H9 (cell line): ENCODE data around the gene EFNA5. TPM values are rescaled to one million over a fixed set of nuclear protein-coding genes. Genes with fewer than 3 reads are reported as not detected.

Experiments used
- DNase-seq: peaks from one replicate; pipeline ENCODE4 v3.0.0-alpha.2; 2017
- H2AFZ ChIP-seq: one replicate; pipeline ENCODE4 v1.6.1; 2013; ENCODE audit warnings: mild to moderate bottlenecking, low read length, control low read depth, moderate library complexity
- H2AK5ac ChIP-seq: 2 replicates; pipeline ENCODE4 v1.6.1; 2013; ENCODE audit warnings: low read length, control low read depth, mixed read lengths; ENCODE audit not compliant: insufficient read length
- H2BK120ac ChIP-seq: one replicate; pipeline ENCODE4 v1.6.1; 2013; ENCODE audit warnings: low read depth, mild to moderate bottlenecking, low read length, control low read depth, inconsistent platforms; ENCODE audit not compliant: poor library complexity, severe bottlenecking
- H2BK12ac ChIP-seq: 2 replicates; pipeline ENCODE4 v1.6.1; 2013; ENCODE audit warnings: low read length, control low read depth, mixed read lengths, low read depth; ENCODE audit not compliant: insufficient read length
- H2BK15ac ChIP-seq: 2 replicates; pipeline ENCODE4 v1.6.1; 2013; ENCODE audit warnings: low read depth, low read length, control low read depth
- H2BK20ac ChIP-seq: one replicate; pipeline ENCODE4 v1.6.1; 2013; ENCODE audit warnings: low read depth, mild to moderate bottlenecking, low read length, control low read depth, inconsistent platforms; ENCODE audit not compliant: poor library complexity, severe bottlenecking
- H2BK5ac ChIP-seq: 2 replicates; pipeline ENCODE4 v1.6.1; 2013; ENCODE audit warnings: low read length, control low read depth, mixed read lengths; ENCODE audit not compliant: insufficient read length
- H3K14ac ChIP-seq: 2 replicates; pipeline ENCODE4 v1.6.1; 2013; ENCODE audit warnings: low read length, control low read depth; ENCODE audit not compliant: insufficient read depth
- H3K18ac ChIP-seq: 2 replicates; pipeline ENCODE4 v1.6.1; 2013; ENCODE audit warnings: low read depth, mild to moderate bottlenecking, mixed read lengths, low read length, control low read depth; ENCODE audit not compliant: insufficient read length
- H3K23ac ChIP-seq: 2 replicates; pipeline ENCODE4 v1.6.1; 2013; ENCODE audit warnings: low read length, control low read depth, mixed read lengths, low read depth; ENCODE audit not compliant: insufficient read length
- H3K23me2 ChIP-seq: 2 replicates; pipeline ENCODE4 v1.6.1; 2013; ENCODE audit warnings: low read depth, mild to moderate bottlenecking, mixed read lengths, low read length, control low read depth; ENCODE audit not compliant: insufficient read length, poor library complexity, severe bottlenecking
- H3K27ac ChIP-seq: 2 replicates; pipeline ENCODE4 v1.5.1; 2013; ENCODE audit warnings: low read length, control low read depth, mixed read lengths, low read depth; ENCODE audit not compliant: insufficient read length
- H3K27me3 ChIP-seq: 2 replicates; pipeline ENCODE4 v1.6.1; 2013; ENCODE audit warnings: low read length, control low read depth, inconsistent platforms; ENCODE audit not compliant: insufficient read depth
- H3K4ac ChIP-seq: 2 replicates; pipeline ENCODE4 v1.6.1; 2013; ENCODE audit warnings: low read depth, mild to moderate bottlenecking, control low read depth, inconsistent platforms, low read length, moderate library complexity
- H3K4me1 ChIP-seq: 2 replicates; pipeline ENCODE4 v1.6.1; 2013; ENCODE audit warnings: low read length, control low read depth, inconsistent platforms; ENCODE audit not compliant: insufficient read depth
- H3K4me2 ChIP-seq: 2 replicates; pipeline ENCODE4 v1.6.1; 2013; ENCODE audit warnings: low read length, control low read depth, mixed read lengths; ENCODE audit not compliant: insufficient read length, insufficient read depth
- H3K56ac ChIP-seq: 2 replicates; pipeline ENCODE4 v1.6.1; 2013; ENCODE audit warnings: low read depth, mild to moderate bottlenecking, mixed read lengths, low read length, control low read depth; ENCODE audit not compliant: insufficient read length
- H3K79me1 ChIP-seq: 2 replicates; pipeline ENCODE4 v1.6.1; 2013; ENCODE audit warnings: low read depth, mild to moderate bottlenecking, moderate library complexity, low read length, control low read depth, inconsistent platforms; ENCODE audit not compliant: insufficient read depth, poor library complexity, severe bottlenecking
- H3K79me2 ChIP-seq: 2 replicates; pipeline ENCODE4 v1.6.1; 2013; ENCODE audit warnings: low read length, control low read depth, inconsistent platforms; ENCODE audit not compliant: insufficient read depth
- H3K9ac ChIP-seq: 2 replicates; pipeline ENCODE4 v1.6.1; 2013; ENCODE audit warnings: low read length, control low read depth, mixed read lengths; ENCODE audit not compliant: insufficient read length; ENCODE audit errors: extremely low read depth
- H3K9me3 ChIP-seq: one replicate; pipeline ENCODE4 v1.6.1; 2013; ENCODE audit warnings: low read depth, low read length, inconsistent platforms; ENCODE audit not compliant: control insufficient read depth
- H3T11ph ChIP-seq: one replicate; pipeline ENCODE4 v1.6.1; 2013; ENCODE audit warnings: mild to moderate bottlenecking, low read length, control low read depth, inconsistent platforms
- H4K20me1 ChIP-seq: one replicate; pipeline ENCODE4 v1.6.1; 2013; ENCODE audit not compliant: control insufficient read depth, insufficient read length, insufficient read depth
- H4K5ac ChIP-seq: 2 replicates; pipeline ENCODE4 v1.6.1; 2013; ENCODE audit warnings: low read depth, mild to moderate bottlenecking, mixed read lengths, low read length, control low read depth; ENCODE audit not compliant: insufficient read length
- H4K8ac ChIP-seq: replicated peaks from 2 replicates; pipeline ENCODE4 v1.6.1; 2013; ENCODE audit warnings: low read length, control low read depth, mixed read lengths, low read depth; ENCODE audit not compliant: insufficient read length
- H4K91ac ChIP-seq: 2 replicates; pipeline ENCODE4 v1.6.1; 2013; ENCODE audit warnings: low read depth, mild to moderate bottlenecking, moderate library complexity, mixed read lengths, low read length, control low read depth; ENCODE audit not compliant: insufficient read length
- H3K27ac Mint-ChIP-seq, 3 experiments: 2 replicates in 2 of 3; 3 replicates in 1 of 3; pipeline ENCODE4 v1.8.0; 2020 to 2021; ENCODE audit warnings: mixed read lengths in 3 of 3, mild to moderate bottlenecking in 1 of 3, moderate library complexity in 1 of 3
- H3K27me3 Mint-ChIP-seq: 2 replicates; pipeline ENCODE4 v1.8.0; 2021; ENCODE audit warnings: low read depth, mild to moderate bottlenecking, moderate library complexity, mixed read lengths
- H3K36me3 Mint-ChIP-seq, 3 experiments: 2 replicates in 2 of 3; 3 replicates in 1 of 3; pipeline ENCODE4 v1.8.0; 2020 to 2021; ENCODE audit warnings: low read depth in 3 of 3, mixed read lengths in 3 of 3; ENCODE audit not compliant: insufficient read depth in 1 of 3
- H3K4me1 Mint-ChIP-seq, 2 experiments: 2 replicates each; pipeline ENCODE4 v1.8.0; 2020; ENCODE audit warnings: mixed read lengths in 2 of 2
- H3K4me3 Mint-ChIP-seq, 2 experiments: 2 replicates in 1 of 2; 3 replicates in 1 of 2; pipeline ENCODE4 v1.8.0; 2020 to 2021; ENCODE audit warnings: mild to moderate bottlenecking in 2 of 2, mixed read lengths in 2 of 2, moderate library complexity in 1 of 2
- H3K9me3 Mint-ChIP-seq, 2 experiments: 2 replicates in 1 of 2; 3 replicates in 1 of 2; pipeline ENCODE4 v1.8.0; 2020; ENCODE audit warnings: mild to moderate bottlenecking in 2 of 2, mixed read lengths in 2 of 2, moderate library complexity in 1 of 2
- WGBS: extraction: QIAGEN DNeasy Blood & Tissue Kit; methylation state at CpG from one replicate; pipeline ENCODE4 v1.1.7; 2013; ENCODE audit warnings: missing lambda C conversion rate, low lambda C conversion rate, mixed read lengths; ENCODE audit not compliant: insufficient read length; ENCODE audit errors: extremely low coverage; 5-methylcytosine and 5-hydroxymethylcytosine counted together
- total RNA-seq: library from RNA; stranded (reverse); gene quantifications from 2 replicates; pipeline ENCODE4 v1.2.1, GENCODE V29; 2021
- TF ChIP-seq, protein P1 (sequence below): fragments of 200-600 bp; sonication (generic); conservative IDR thresholded peaks from 3 replicates; pipeline ENCODE4 v1.8.0; 2021; ENCODE audit warnings: antibody characterized with exemption, mild to moderate bottlenecking

The EFNA5 gene
- total RNA-seq, 1 experiment from 2014 or later = 20.4 TPM

DNA sequence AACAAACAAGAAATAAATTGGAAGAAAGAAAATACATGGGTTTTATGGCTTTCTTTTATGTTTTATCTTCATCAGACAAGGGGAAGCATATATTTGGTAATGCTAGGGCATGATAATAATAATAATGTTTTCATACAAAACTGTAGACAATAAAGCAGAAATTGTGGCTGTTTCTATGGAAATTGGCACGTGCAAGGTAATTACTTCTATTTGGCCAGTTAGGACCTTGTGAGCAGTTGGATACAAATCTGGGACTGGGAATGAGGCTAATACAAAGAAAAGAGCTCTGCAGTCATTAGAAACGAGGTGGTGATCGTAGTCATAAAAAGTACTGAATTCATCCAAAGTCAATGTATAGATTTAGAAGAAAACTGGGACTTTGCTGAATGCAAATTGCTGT lies 233.6 kb downstream of the EFNA5 start:
- WGBS = no CpG with 5 or more reads among the region's 3 CpGs
- no peak overlapping the region for H3K14ac ChIP-seq
- no peak for DNase-seq
- H3K23me2 ChIP-seq = no peaks in the 10 kb centered on the region
- H4K91ac ChIP-seq = no peak overlapping the region
- no peak overlapping the region for H4K5ac ChIP-seq
- no peak overlapping the region for H3T11ph ChIP-seq
- peaks cover 6 to 9% of the 10 kb centered on the region in 2 experiments; a peak in 1 of 4 replicates for H3K4me1 Mint-ChIP-seq
- no peak overlapping the region for H3K23ac ChIP-seq
- H3K79me1 ChIP-seq = no peaks in the 10 kb centered on the region
- H2BK20ac ChIP-seq = no peak overlapping the region
- H2BK120ac ChIP-seq = no peak overlapping the region
- no peak overlapping the region for H3K27ac Mint-ChIP-seq
- no peak overlapping the region for H2BK12ac ChIP-seq
- H3K18ac ChIP-seq = no peak overlapping the region
- H2BK5ac ChIP-seq = no peak overlapping the region
- no peak overlapping the region for H3K56ac ChIP-seq
- no peak overlapping the region for H3K4me2 ChIP-seq
- H4K20me1 ChIP-seq = no peaks in the 10 kb centered on the region
- no peaks in the 10 kb centered on the region for H3K27me3 Mint-ChIP-seq
- peaks cover 3 to 12% (median 5%) of the 10 kb centered on the region in 3 experiments; a peak in 5 of 7 replicates for H3K36me3 Mint-ChIP-seq
- no peak overlapping the region for H2AFZ ChIP-seq
- no peaks in the 10 kb centered on the region for H3K79me2 ChIP-seq
- H3K27ac ChIP-seq = no peak overlapping the region
- H3K27me3 ChIP-seq = no peaks in the 10 kb centered on the region
- no peaks in the 10 kb centered on the region for H3K9me3 ChIP-seq
- peaks cover 4 to 5% of the 10 kb centered on the region in 2 experiments; a peak in 2 of 5 replicates for H3K9me3 Mint-ChIP-seq
- H3K9ac ChIP-seq = no peak overlapping the region
- no peak overlapping the region for H2AK5ac ChIP-seq
- H3K4me1 ChIP-seq = no peaks in the 10 kb centered on the region
- no peak overlapping the region for H2BK15ac ChIP-seq
- TF ChIP-seq, protein P1, sequence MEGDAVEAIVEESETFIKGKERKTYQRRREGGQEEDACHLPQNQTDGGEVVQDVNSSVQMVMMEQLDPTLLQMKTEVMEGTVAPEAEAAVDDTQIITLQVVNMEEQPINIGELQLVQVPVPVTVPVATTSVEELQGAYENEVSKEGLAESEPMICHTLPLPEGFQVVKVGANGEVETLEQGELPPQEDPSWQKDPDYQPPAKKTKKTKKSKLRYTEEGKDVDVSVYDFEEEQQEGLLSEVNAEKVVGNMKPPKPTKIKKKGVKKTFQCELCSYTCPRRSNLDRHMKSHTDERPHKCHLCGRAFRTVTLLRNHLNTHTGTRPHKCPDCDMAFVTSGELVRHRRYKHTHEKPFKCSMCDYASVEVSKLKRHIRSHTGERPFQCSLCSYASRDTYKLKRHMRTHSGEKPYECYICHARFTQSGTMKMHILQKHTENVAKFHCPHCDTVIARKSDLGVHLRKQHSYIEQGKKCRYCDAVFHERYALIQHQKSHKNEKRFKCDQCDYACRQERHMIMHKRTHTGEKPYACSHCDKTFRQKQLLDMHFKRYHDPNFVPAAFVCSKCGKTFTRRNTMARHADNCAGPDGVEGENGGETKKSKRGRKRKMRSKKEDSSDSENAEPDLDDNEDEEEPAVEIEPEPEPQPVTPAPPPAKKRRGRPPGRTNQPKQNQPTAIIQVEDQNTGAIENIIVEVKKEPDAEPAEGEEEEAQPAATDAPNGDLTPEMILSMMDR = no peak
- H4K8ac ChIP-seq = no peak overlapping the region
- H3K4ac ChIP-seq = no peak overlapping the region
- no peak overlapping the region for H3K4me3 Mint-ChIP-seq
